ENCODE data around the gene FAM78B. TPM values are rescaled to one million over a fixed set of nuclear protein-coding genes. Genes with fewer than 3 reads are reported as not detected.

Gene FAM78B
- total RNA-seq, 1 donor, result 0.27 TPM

DNA sequence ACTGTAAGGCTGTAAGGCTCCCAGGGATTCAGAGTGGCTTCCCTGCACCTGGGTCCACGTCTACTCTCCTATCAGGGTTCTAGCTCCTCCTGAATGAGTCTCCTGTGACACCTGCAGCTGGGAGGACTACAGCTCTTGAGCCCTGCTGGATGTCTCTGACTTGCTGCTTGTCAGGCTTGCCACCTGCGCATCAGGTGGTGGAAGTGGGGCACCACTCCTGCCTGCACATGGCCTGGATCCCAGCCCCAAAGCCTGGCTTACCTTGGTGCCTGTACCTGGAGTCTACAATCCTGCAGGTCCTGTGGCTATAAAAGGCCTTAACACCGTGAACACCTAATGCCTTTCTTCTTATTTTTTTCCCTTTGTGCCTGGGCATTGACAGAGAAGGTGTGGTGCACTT is 82.2 kb downstream of the FAM78B start:
- H3K4me3 ChIP-seq (ENCODE audit: low read depth, low read length), result no peak overlapping the region
- TF ChIP-seq, protein P1, sequence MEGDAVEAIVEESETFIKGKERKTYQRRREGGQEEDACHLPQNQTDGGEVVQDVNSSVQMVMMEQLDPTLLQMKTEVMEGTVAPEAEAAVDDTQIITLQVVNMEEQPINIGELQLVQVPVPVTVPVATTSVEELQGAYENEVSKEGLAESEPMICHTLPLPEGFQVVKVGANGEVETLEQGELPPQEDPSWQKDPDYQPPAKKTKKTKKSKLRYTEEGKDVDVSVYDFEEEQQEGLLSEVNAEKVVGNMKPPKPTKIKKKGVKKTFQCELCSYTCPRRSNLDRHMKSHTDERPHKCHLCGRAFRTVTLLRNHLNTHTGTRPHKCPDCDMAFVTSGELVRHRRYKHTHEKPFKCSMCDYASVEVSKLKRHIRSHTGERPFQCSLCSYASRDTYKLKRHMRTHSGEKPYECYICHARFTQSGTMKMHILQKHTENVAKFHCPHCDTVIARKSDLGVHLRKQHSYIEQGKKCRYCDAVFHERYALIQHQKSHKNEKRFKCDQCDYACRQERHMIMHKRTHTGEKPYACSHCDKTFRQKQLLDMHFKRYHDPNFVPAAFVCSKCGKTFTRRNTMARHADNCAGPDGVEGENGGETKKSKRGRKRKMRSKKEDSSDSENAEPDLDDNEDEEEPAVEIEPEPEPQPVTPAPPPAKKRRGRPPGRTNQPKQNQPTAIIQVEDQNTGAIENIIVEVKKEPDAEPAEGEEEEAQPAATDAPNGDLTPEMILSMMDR (IDR thresholded peaks at IDR 0.05; ENCODE audit: insufficient read depth, low read length), result no peak
- DNase-seq (ENCODE audit: low read depth), result no peak

DNA sequence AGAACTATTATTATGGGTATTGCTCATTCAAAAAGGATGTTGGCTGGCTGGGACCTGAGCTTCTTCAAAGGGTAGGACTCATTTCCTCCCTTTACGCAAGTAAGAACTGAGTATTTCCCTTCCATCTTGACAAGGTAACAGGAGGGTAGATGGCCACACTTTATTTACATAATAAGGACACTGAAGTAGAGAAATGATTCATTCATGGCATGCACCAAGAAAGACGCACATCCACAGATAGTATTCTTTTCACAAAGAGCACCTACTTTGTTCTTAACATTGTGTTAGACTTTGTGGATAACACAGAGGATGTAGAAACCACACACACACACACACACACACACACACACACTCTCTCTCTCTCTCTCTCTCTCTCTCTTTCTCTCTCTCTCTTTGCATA is 82.9 kb downstream of the FAM78B start:
- TF ChIP-seq, protein P1 (IDR thresholded peaks at IDR 0.05; ENCODE audit: insufficient read depth, low read length), result no peak
- peak; percentile 23 for DNase-seq (ENCODE audit: low read depth)
- H3K4me3 ChIP-seq (ENCODE audit: low read depth, low read length), result no peak overlapping the region

DNA sequence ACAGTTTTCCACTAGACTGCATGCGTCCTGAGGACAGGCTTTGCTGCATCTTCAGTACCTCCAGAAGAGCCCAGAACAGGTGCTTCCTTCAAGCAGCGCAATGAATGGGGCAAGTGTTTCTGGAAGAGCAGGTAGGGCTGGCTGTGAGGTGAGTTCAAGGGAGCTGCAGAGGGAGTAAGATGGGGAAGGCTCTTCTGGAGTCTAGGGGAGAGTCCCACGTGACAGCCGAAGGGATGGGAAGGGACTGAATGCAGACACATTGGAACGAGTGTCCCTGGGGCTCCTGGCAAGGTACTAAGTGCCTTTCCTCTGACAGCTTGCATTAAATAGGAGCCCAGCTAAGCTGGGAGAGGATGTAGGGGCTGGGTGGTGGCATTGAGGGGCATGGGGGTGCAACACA is 84.2 kb downstream of the FAM78B start:
- TF ChIP-seq, protein P1 (IDR thresholded peaks at IDR 0.05; ENCODE audit: insufficient read depth, low read length), result no peak
- DNase-seq (ENCODE audit: low read depth), result no peak
- H3K4me3 ChIP-seq (ENCODE audit: low read depth, low read length), result no peak overlapping the region

DNA sequence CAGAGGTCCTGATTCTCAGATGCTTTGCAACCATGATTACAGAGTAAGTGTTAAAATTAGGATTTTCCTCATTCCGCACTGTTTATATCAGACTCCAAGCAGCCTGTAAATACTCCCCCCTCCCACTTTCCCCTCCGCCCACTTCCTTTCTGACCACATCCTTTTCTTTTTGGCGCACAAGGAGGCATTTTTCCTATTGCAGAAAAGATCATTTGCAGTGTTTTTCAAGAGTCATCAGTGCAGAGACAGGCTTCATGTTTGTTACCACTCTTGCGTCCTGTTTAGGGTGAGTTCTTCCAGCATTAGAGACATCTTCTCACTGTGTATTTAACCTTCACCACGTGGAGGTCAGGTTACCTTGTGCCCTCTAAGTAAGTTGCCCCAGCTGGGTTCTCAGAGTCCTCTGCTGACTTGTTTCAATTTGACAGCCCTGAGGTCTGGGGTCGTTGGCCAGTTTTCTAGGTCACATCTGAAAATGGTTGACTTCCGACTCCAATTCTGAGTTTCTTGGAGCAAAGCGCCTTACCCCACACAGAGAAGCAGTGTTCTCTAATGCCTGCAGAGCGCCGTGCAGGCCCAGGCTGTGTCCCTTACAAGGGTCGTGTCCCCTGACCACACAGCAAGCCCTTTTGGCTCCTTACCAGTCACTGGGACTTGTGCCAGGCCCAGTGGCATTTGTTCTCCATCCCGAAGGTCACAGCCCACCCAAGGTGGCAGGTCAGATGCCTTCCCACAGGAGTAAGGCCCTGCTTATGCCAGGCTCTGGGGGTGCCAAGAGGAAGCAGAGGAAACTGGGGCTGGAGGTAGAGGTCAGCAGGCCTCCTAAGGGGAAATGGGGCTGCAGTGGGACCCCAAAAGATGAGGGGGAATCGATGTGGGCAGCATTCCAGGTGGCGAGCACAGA is 85.6 kb downstream of the FAM78B start:
- peak; percentile 31 for DNase-seq (ENCODE audit: low read depth)
- TF ChIP-seq, protein P1 (IDR thresholded peaks at IDR 0.05; ENCODE audit: insufficient read depth, low read length), result no peak
- H3K4me3 ChIP-seq (ENCODE audit: low read depth, low read length), result no peak overlapping the region

DNA sequence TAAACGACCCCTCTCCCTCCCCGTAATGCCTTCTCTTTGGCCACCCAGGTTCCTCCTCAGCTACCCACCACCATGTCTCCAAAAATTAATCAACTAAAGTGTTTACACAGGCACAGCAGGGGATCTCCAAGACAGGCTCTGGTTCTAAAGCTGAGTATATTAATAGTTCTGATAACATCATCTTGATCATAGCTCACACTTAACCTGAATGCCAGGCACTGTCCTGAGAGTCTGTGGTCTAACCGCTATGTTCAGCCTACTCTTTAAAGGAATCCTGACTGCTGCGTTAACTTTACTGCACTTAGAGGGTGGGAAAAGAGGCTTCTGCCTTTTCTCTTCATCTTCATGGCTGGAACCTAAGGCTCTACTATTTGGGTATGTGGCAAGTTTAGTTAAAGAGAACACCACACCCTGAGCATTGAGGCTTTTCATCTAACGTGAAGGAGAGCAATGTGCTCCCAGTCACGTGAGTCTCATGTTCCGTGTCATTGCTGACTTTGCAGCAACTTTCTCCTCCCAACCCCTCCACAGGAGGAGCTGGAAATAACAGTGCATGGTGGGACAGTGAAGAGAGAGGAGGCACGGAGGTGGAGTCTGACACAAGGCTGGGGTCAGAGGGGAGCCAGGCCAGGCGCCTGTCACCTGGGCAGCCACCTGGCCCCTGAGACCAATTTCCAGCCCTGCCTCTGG is 86.4 kb downstream of the FAM78B start:
- peak; percentile 15 for DNase-seq (ENCODE audit: low read depth)
- no peak overlapping the region for H3K4me3 ChIP-seq (ENCODE audit: low read depth, low read length)
- TF ChIP-seq, protein P1 (IDR thresholded peaks at IDR 0.05; ENCODE audit: insufficient read depth, low read length), result no peak

DNA sequence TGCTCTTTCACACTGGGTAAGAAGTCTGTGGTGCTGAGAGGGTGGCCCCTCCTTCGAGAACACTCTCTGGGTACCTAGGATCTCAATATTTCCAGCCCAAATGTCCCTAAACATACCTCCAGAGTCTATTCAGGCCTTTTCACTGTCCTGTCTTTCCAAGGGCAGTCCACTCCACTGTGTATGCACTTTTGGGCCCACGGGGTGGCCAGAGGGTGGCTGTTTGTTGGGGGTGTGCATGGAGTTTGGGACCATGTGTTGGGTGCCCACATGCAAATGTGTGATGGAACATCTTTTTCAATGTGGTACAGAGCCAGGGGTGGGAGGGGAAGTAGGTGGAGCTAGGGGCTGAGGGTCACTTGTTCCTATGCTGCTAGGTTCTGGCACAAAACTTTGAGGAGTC is 87.5 kb downstream of the FAM78B start:
- DNase-seq (ENCODE audit: low read depth), result no peak
- no peak overlapping the region for H3K4me3 ChIP-seq (ENCODE audit: low read depth, low read length)
- TF ChIP-seq, protein P1 (IDR thresholded peaks at IDR 0.05; ENCODE audit: insufficient read depth, low read length), result no peak

All from fibroblast of the aortic adventitia (primary cell).